ENCODE results near the gene QSOX1.

DNA sequence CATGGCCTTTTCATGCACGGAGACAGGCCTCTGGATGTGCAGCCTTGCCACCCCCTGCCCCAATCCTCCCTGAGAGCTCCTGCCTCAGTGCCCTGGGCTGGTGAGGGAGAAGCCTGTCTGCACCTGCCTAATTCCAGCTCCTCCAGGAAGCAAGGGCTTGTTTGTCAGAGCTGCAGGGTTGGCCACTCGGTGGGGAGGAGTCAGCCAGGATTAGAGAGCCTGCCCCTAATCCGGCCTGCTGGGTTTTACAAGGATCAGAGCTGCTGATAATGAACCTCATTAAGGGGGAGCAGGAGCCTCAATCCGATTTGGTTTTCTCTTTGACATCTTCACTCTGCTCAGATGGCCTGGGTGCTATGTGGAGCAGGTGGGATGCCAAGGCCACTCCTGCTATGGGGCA is 43.5 kb downstream of the QSOX1 start:
- TF ChIP-seq EZH2 (IDR thresholded peaks at IDR 0.05; ENCODE audit: borderline replicate concordance, low read depth, low read length, poor library complexity, severe bottlenecking) = no peak
- TF ChIP-seq, protein P1, sequence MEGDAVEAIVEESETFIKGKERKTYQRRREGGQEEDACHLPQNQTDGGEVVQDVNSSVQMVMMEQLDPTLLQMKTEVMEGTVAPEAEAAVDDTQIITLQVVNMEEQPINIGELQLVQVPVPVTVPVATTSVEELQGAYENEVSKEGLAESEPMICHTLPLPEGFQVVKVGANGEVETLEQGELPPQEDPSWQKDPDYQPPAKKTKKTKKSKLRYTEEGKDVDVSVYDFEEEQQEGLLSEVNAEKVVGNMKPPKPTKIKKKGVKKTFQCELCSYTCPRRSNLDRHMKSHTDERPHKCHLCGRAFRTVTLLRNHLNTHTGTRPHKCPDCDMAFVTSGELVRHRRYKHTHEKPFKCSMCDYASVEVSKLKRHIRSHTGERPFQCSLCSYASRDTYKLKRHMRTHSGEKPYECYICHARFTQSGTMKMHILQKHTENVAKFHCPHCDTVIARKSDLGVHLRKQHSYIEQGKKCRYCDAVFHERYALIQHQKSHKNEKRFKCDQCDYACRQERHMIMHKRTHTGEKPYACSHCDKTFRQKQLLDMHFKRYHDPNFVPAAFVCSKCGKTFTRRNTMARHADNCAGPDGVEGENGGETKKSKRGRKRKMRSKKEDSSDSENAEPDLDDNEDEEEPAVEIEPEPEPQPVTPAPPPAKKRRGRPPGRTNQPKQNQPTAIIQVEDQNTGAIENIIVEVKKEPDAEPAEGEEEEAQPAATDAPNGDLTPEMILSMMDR (conservative IDR thresholded peaks at IDR 0.05; ENCODE audit: low read depth, low read length) = no peak
